ENCODE measurements around the gene ADAM8.

DNA sequence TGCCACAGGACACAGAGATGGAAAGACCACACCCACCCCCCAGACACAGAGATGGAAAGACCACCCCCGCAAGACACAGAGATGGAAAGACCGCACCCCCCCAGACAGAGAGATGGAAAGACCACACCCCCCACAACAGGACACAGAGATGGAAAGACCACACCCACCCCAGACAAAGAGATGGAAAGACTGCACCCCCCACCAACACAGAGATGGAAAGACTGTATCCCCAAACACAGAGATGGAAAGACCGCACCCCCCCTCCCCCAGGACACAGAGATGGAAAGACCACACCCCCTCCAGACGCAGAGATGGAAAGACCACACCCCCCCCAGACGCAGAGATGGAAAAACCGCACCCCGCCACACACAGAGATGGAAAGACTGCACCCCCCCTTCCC is 40.1 kb upstream of the ADAM8 start:
- TF ChIP-seq, protein P1, sequence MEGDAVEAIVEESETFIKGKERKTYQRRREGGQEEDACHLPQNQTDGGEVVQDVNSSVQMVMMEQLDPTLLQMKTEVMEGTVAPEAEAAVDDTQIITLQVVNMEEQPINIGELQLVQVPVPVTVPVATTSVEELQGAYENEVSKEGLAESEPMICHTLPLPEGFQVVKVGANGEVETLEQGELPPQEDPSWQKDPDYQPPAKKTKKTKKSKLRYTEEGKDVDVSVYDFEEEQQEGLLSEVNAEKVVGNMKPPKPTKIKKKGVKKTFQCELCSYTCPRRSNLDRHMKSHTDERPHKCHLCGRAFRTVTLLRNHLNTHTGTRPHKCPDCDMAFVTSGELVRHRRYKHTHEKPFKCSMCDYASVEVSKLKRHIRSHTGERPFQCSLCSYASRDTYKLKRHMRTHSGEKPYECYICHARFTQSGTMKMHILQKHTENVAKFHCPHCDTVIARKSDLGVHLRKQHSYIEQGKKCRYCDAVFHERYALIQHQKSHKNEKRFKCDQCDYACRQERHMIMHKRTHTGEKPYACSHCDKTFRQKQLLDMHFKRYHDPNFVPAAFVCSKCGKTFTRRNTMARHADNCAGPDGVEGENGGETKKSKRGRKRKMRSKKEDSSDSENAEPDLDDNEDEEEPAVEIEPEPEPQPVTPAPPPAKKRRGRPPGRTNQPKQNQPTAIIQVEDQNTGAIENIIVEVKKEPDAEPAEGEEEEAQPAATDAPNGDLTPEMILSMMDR (IDR thresholded peaks at IDR 0.05), result no peak
- no peak for TF ChIP-seq POLR2A (IDR thresholded peaks at IDR 0.05)
